HCT116 (cell line): ENCODE results near the gene TMEM247. TPM values are rescaled to one million over a fixed set of nuclear protein-coding genes. Genes with fewer than 3 reads are reported as not detected.

Experiments
- ATAC-seq: fragments of 200-7000 bp; cut with Tn5 transposase; 2 replicates; pipeline ENCODE4 v1.9.1; 2020; ENCODE audit warnings: mild to moderate bottlenecking, moderate library complexity
- BruUV-seq: library from RNA; stranded (reverse); fragments of 400-500 nt; replicated peaks from 2 replicates; lab custom pipeline; 2021; lab: Mats Ljungman, UMichigan
- CTCF ChIA-PET: fragments of 300-600 bp; sonication (Branson Sonifier 250); formaldehyde crosslinking; loops from one replicate; lab custom pipeline; 2021; ENCODE audit warnings: antibody characterized with exemption; lab: Charles Lee
- POLR2A ChIA-PET: fragments of 300-600, 350-600 bp; sonication (Branson Sonifier 250); formaldehyde crosslinking; loops from one replicate; lab custom pipeline; 2021; ENCODE audit warnings: antibody characterized with exemption; lab: Charles Lee
- RAD21 ChIA-PET, 2 experiments: fragments of 300-600 bp; sonication (Branson Sonifier 250); formaldehyde crosslinking; loops; one replicate each; lab custom pipeline; 2023; ENCODE audit warnings: low total read pairs in 2 of 2; ENCODE audit not compliant: uncharacterized antibody in 2 of 2, unreplicated experiment in 2 of 2, low non-redundant PET in 1 of 2; lab: Charles Lee
- DNase-seq: peaks from one replicate; pipeline ENCODE4 v3.0.0-alpha.2; 2010; ENCODE audit warnings: low read depth, low spot score
- H2AFZ ChIP-seq: fragments of 200-600 bp; shearing (Covaris generic), sonication (generic); 2 replicates; pipeline ENCODE4 v1.6.1; 2017; ENCODE audit warnings: low read depth, mixed run types, mixed read lengths, antibody characterized with exemption, low read length; ENCODE audit not compliant: poor library complexity, severe bottlenecking
- H3K27ac ChIP-seq: 2 replicates; pipeline ENCODE4 v1.5.1; 2012; ENCODE audit warnings: low read depth, low read length
- H3K27me3 ChIP-seq: fragments of 200-600 bp; sonication (generic); 2 replicates; pipeline ENCODE4 v1.6.1; 2016; ENCODE audit warnings: mixed run types, low read length, mixed read lengths; ENCODE audit not compliant: insufficient read depth
- H3K36me3 ChIP-seq, 2 experiments: fragments of 200-500 bp in 1 of 2; fragments of 200-600 bp in 1 of 2; sonication (Bioruptor generic) in 1 of 2; sonication (generic) in 1 of 2; 2 replicates each; pipeline versions ENCODE4 v1.5.1 to v1.6.1; 2014 to 2016; ENCODE audit warnings: low read length in 2 of 2, inconsistent platforms in 1 of 2, mixed read lengths in 1 of 2, mixed run types in 1 of 2; ENCODE audit not compliant: insufficient read depth in 2 of 2, control insufficient read depth in 1 of 2
- H3K4me1 ChIP-seq, 2 experiments: fragments of 200-600 bp in 1 of 2; sonication (generic) in 1 of 2; 2 replicates each; pipeline versions ENCODE4 v1.5.1 to v1.6.1; 2012 to 2017; ENCODE audit warnings: low read length in 2 of 2, inconsistent platforms in 1 of 2, mild to moderate bottlenecking in 1 of 2, mixed read lengths in 1 of 2, mixed run types in 1 of 2, moderate library complexity in 1 of 2; ENCODE audit not compliant: insufficient read depth in 2 of 2, control insufficient read depth in 1 of 2
- H3K4me2 ChIP-seq: fragments of 200-600 bp; sonication (generic); 2 replicates; pipeline ENCODE4 v1.6.1; 2017; ENCODE audit warnings: mixed run types, low read length, mixed read lengths
- H3K4me3 ChIP-seq, 2 experiments: fragments of 200-600 bp in 1 of 2; sonication (generic) in 1 of 2; replicated peaks in 1 of 2; 2 replicates each; pipeline ENCODE4 v1.5.1; 2011 to 2016; ENCODE audit warnings: low read length in 2 of 2, control low read depth in 1 of 2, low read depth in 1 of 2, mild to moderate bottlenecking in 1 of 2, mixed read lengths in 1 of 2, mixed run types in 1 of 2
- H3K79me2 ChIP-seq: fragments of 200-600 bp; sonication (generic); 2 replicates; pipeline ENCODE4 v1.6.1; 2017; ENCODE audit warnings: mild to moderate bottlenecking, mixed run types, low read length, moderate library complexity, mixed read lengths; ENCODE audit not compliant: insufficient read depth
- H3K9ac ChIP-seq: fragments of 200-600 bp; sonication (generic); 2 replicates; pipeline ENCODE4 v1.6.1; 2016; ENCODE audit warnings: low read length, mixed read lengths
- H3K9me2 ChIP-seq: fragments of 200-600 bp; sonication (generic), shearing (Covaris generic); 2 replicates; pipeline ENCODE4 v1.6.1; 2017; ENCODE audit warnings: mixed run types, mild to moderate bottlenecking, moderate library complexity; ENCODE audit not compliant: insufficient read depth
- H3K9me3 ChIP-seq, 2 experiments: fragments of 200-500 bp in 1 of 2; fragments of 200-600 bp in 1 of 2; sonication (Bioruptor generic) in 1 of 2; sonication (generic) in 1 of 2; 2 replicates each; pipeline ENCODE4 v1.6.1; 2014 to 2017; ENCODE audit warnings: low read length in 2 of 2, mixed read lengths in 2 of 2, inconsistent platforms in 1 of 2, low read depth in 1 of 2, mild to moderate bottlenecking in 1 of 2, mixed run types in 1 of 2, moderate library complexity in 1 of 2; ENCODE audit not compliant: control insufficient read depth in 1 of 2, insufficient read depth in 1 of 2
- H4K20me1 ChIP-seq: fragments of 200-600 bp; sonication (generic), shearing (Covaris generic); 2 replicates; pipeline ENCODE4 v1.6.1; 2017; ENCODE audit warnings: mixed run types, mild to moderate bottlenecking, moderate library complexity; ENCODE audit not compliant: insufficient read depth
- ATF3 ChIP-seq: IDR thresholded peaks from 2 replicates; pipeline ENCODE4 v1.6.1; 2012
- CBX3 ChIP-seq: IDR thresholded peaks from 2 replicates; pipeline ENCODE4 v1.6.1; 2012; ENCODE audit warnings: low read depth
- EZH2 ChIP-seq: fragments of 200-600 bp; sonication (generic); IDR thresholded peaks from 2 replicates; pipeline ENCODE4 v1.6.1; 2017; ENCODE audit warnings: antibody characterized with exemption, mixed run types
- FOSL1 ChIP-seq: IDR thresholded peaks from 2 replicates; pipeline ENCODE4 v1.6.1; 2012; ENCODE audit warnings: low read depth
- JUND ChIP-seq: IDR thresholded peaks from 2 replicates; pipeline ENCODE4 v1.6.1; 2012
- MAX ChIP-seq: IDR thresholded peaks from 2 replicates; pipeline ENCODE4 v1.6.1; 2012
- POLR2AphosphoS5 ChIP-seq: IDR thresholded peaks from 2 replicates; pipeline ENCODE4 v1.6.1; 2011; ENCODE audit warnings: mild to moderate bottlenecking, low read depth, low read length, moderate library complexity
- REST ChIP-seq: IDR thresholded peaks from 2 replicates; pipeline ENCODE4 v1.6.1; 2012; ENCODE audit warnings: low read depth
- SIN3A ChIP-seq: IDR thresholded peaks from 2 replicates; pipeline ENCODE4 v1.6.1; 2012; ENCODE audit warnings: low read depth
- YY1 ChIP-seq: IDR thresholded peaks from 2 replicates; pipeline ENCODE4 v1.6.1; 2011; ENCODE audit warnings: low read length, low read depth, moderate library complexity, mild to moderate bottlenecking; ENCODE audit not compliant: insufficient replicate concordance; ENCODE audit errors: extremely low read depth
- ZBTB33 ChIP-seq: IDR thresholded peaks from 2 replicates; pipeline ENCODE4 v1.6.1; 2011; ENCODE audit warnings: mild to moderate bottlenecking, low read length, moderate library complexity; ENCODE audit not compliant: insufficient replicate concordance; ENCODE audit errors: extremely low read depth
- ZNF274 ChIP-seq: fragments of 200-500 bp; sonication (Bioruptor generic); IDR thresholded peaks from 2 replicates; pipeline ENCODE4 v1.6.1; 2014; ENCODE audit warnings: mild to moderate bottlenecking, low read depth, low read length, inconsistent platforms
- intact Hi-C: fragments of 100-400 bp; cut with micrococcal nuclease; formaldehyde crosslinking; loops from 2 replicates; pipeline ENCODE4 v1.10.0; 2022
- total RNA-seq: library from RNA; stranded (reverse); gene quantifications from one replicate; pipeline ENCODE4 v1.2.1, GENCODE V29; 2021; ENCODE audit not compliant: unreplicated experiment

TMEM247 gene
- total RNA-seq, 1 experiment from 2014 or later: not detected

GRCh38 chr2:46439582-46439981, 39.8 kb upstream of the TMEM247 start:
- H4K20me1 ChIP-seq: no peaks in the 10 kb centered on the region
- ATAC-seq (no peak), DNase-seq (no peak)
- no peak overlapping the region for H3K4me2 ChIP-seq
- no peaks in the 10 kb centered on the region for H3K36me3 ChIP-seq
- no peaks in the 10 kb centered on the region for H3K27me3 ChIP-seq
- no TSS peak for BruUV-seq
- ChIA-PET RAD21 (no interaction called here), CTCF (no interaction called here), POLR2A (no interaction called here)
- intact Hi-C loops: no loop called here
- TF ChIP-seq YY1: no peak
- TF ChIP-seq CBX3: no peak
- TF ChIP-seq JUND: no peak
- no peak for TF ChIP-seq ZBTB33
- TF ChIP-seq REST: no peak
- TF ChIP-seq MAX: no peak
- TF ChIP-seq FOSL1: no peak
- no peak for TF ChIP-seq ATF3
- TF ChIP-seq SIN3A: no peak
- no peak for TF ChIP-seq EZH2
- no peak for TF ChIP-seq POLR2AphosphoS5
- TF ChIP-seq ZNF274: no peak
- no peaks in the 10 kb centered on the region for H3K79me2 ChIP-seq
- no peaks in the 10 kb centered on the region for H3K4me1 ChIP-seq
- H3K27ac ChIP-seq: no peak overlapping the region
- no peaks in the 10 kb centered on the region for H3K9me3 ChIP-seq
- H3K9me2 ChIP-seq: peaks cover 4% of the 10 kb centered on the region; the same call in 1 of the 2 replicates
- no peak overlapping the region for H3K9ac ChIP-seq
- no peak overlapping the region for H3K4me3 ChIP-seq
- no peak overlapping the region for H2AFZ ChIP-seq
